OCI-LY3 (cell line): ENCODE results near the gene CHD1.

Experiments
- CTCF ChIP-seq: fragments of 200-600, 300-600 bp; sonication (generic); IDR thresholded peaks from 2 replicates; pipeline ENCODE4 v1.5.1; 2014; ENCODE audit warnings: antibody characterized with exemption, low read length, low read depth
- EZH2phosphoT487 ChIP-seq: fragments of 200-600 bp; shearing (Covaris generic); IDR thresholded peaks from 2 replicates; pipeline ENCODE4 v1.6.1; 2018; ENCODE audit warnings: antibody characterized with exemption, mixed run types, low read depth

GRCh38 chr5:98891591-98891990, 37.2 kb downstream of the CHD1 start:
- TF ChIP-seq CTCF, result no peak
- TF ChIP-seq EZH2phosphoT487, result no peak
